ENCODE measurements around the gene GID8. TPM values are rescaled to one million over a fixed set of nuclear protein-coding genes. Genes with fewer than 3 reads are reported as not detected.

GID8 gene
- 102 and 106 TPM in 2 replicates for total RNA-seq (2014; rRNA removed; shearing (Covaris generic))
- polyA plus RNA-seq (2016; fragmentation: Nextera tagmentation; extraction: Ambion mirVana): 41.7 and 41.8 TPM in 2 replicates
- long read RNA-seq, full-length matches to known transcripts: 45 of 51 reads
- long read RNA-seq, partial matches to known transcripts: 3 of 51 reads
- long read RNA-seq, other reads (novel, unspliced or antisense): 3 of 51 reads

GRCh38 chr20:62938105-62938888, at the start of gene GID8:
Gene GID8 (plus strand): TSS chr20:62938147. CDS start chr20:62941503, 3,356 bp downstream.
- Histone ChIP-seq H3K27ac (ENCODE audit: low read depth) (peak within 1 kb of the TSS; percentile 94), H3K4me1 (ENCODE audit: insufficient read depth) (peaks cover 51% of the 10 kb centered on the region), H3F3A (replicated peaks; ENCODE audit: low read depth) (peaks cover 54% of the 10 kb centered on the region), H3K27me3 (ENCODE audit: insufficient read depth) (no peaks in the 10 kb centered on the region), H3K79me2 (replicated peaks; ENCODE audit: insufficient read depth) (peaks cover 95% of the 10 kb centered on the region), H4K20me1 (replicated peaks; ENCODE audit: insufficient read depth) (peaks cover 74% of the 10 kb centered on the region), H3K36me3 (ENCODE audit: insufficient read depth) (peaks cover 27% of the 10 kb centered on the region), H3K4me2 (peak within 1 kb of the TSS; percentile 97), H3K9me2 (ENCODE audit: insufficient read depth) (no peaks in the 10 kb centered on the region), H2AFZ (no peak within 1 kb of the TSS), H3K4me3 (peak within 1 kb of the TSS; percentile 100)
- TF ChIP-seq NANOG (IDR thresholded peaks at IDR 0.05; ENCODE audit: borderline replicate concordance): no peak
- DNase-seq (ENCODE audit: low spot score): peak; percentile 65
- H3K9me3 Mint-ChIP-seq: peaks cover 3% of the 10 kb centered on the region; the same call in 1 of the 3 replicates
- H3K27me3 Mint-ChIP-seq (ENCODE audit: insufficient read depth, low read depth, poor library complexity): peaks cover 11% of the 10 kb centered on the region
- ATAC-seq: peak; percentile 25
- H3K4me3 Mint-ChIP-seq: no peak within 1 kb of the TSS; the same call in 2 of the 3 replicates
- H3K4me1 Mint-ChIP-seq: peaks cover 21% of the 10 kb centered on the region
- H3K36me3 Mint-ChIP-seq (ENCODE audit: low read depth): peaks cover 35% of the 10 kb centered on the region
- peak within 1 kb of the TSS; percentile 98 for H3K27ac Mint-ChIP-seq

GRCh38 chr20:62888406-62888805, 49.5 kb upstream of the GID8 start:
- peaks cover 73% of the 10 kb centered on the region for H3K36me3 Mint-ChIP-seq (ENCODE audit: low read depth)
- no peak overlapping the region for H2AFZ ChIP-seq
- no peak overlapping the region for H3K27ac ChIP-seq (ENCODE audit: low read depth)
- peaks cover 18% of the 10 kb centered on the region for H3K4me1 ChIP-seq (ENCODE audit: insufficient read depth)
- H3K9me3 Mint-ChIP-seq: no peaks in the 10 kb centered on the region
- H3K4me2 ChIP-seq: no peak overlapping the region
- ATAC-seq: no peak
- peak overlapping the region; percentile 59; the same call in 1 of the 2 replicates for H3K27ac Mint-ChIP-seq
- peaks cover 27% of the 10 kb centered on the region for H4K20me1 ChIP-seq (replicated peaks; ENCODE audit: insufficient read depth)
- H3K27me3 Mint-ChIP-seq (ENCODE audit: insufficient read depth, low read depth, poor library complexity): peaks cover 17% of the 10 kb centered on the region
- no peak for DNase-seq (ENCODE audit: low spot score)
- no peaks in the 10 kb centered on the region for H3K9me2 ChIP-seq (ENCODE audit: insufficient read depth)
- peaks cover 64% of the 10 kb centered on the region for H3K36me3 ChIP-seq (ENCODE audit: insufficient read depth)
- no peak overlapping the region for H3K4me3 Mint-ChIP-seq
- H3K27me3 ChIP-seq (ENCODE audit: insufficient read depth): no peaks in the 10 kb centered on the region
- H3K4me3 ChIP-seq: no peak overlapping the region
- H3K4me1 Mint-ChIP-seq: peaks cover 35% of the 10 kb centered on the region
- no peaks in the 10 kb centered on the region for H3K79me2 ChIP-seq (replicated peaks; ENCODE audit: insufficient read depth)
- H3F3A ChIP-seq (replicated peaks; ENCODE audit: low read depth): peaks cover 85% of the 10 kb centered on the region; the same call in 1 of the 2 replicates
- TF ChIP-seq EZH2phosphoT487 (IDR thresholded peaks at IDR 0.05; ENCODE audit: unreplicated experiment): no peak
- TF ChIP-seq JUNB (IDR thresholded peaks at IDR 0.05; ENCODE audit: unreplicated experiment): no peak
- TF ChIP-seq CREB1 (CRISPR knock-in tag; IDR thresholded peaks at IDR 0.05; ENCODE audit: low read depth): no peak
- TF ChIP-seq REST (IDR thresholded peaks at IDR 0.05; ENCODE audit: unreplicated experiment): no peak
- no peak for TF ChIP-seq ZNF331 (CRISPR knock-in tag; IDR thresholded peaks at IDR 0.05; ENCODE audit: low read depth)
- TF ChIP-seq STAT1 (IDR thresholded peaks at IDR 0.05; ENCODE audit: unreplicated experiment): no peak
- TF ChIP-seq ZNF114 (CRISPR knock-in tag; IDR thresholded peaks at IDR 0.05): no peak
- no peak for TF ChIP-seq NANOG (IDR thresholded peaks at IDR 0.05; ENCODE audit: borderline replicate concordance)
- no peak for TF ChIP-seq ETS1 (IDR thresholded peaks at IDR 0.05)
- TF ChIP-seq POLR2AphosphoS5 (IDR thresholded peaks at IDR 0.05; ENCODE audit: low read depth): no peak

All from GM23338 (cell line).